OCI-LY1 (cell line): ENCODE measurements around the gene VDR.

Experiments used
- H2AFZ ChIP-seq: fragments of 200-600 bp; sonication (generic), shearing (Covaris generic); 2 replicates; pipeline ENCODE4 v1.6.0; 2014; ENCODE audit warnings: antibody characterized with exemption, mild to moderate bottlenecking, low read length
- H3F3A ChIP-seq: fragments of 200-600 bp; sonication (generic), shearing (Covaris generic); 2 replicates; pipeline ENCODE4 v1.6.0; 2014; ENCODE audit warnings: mild to moderate bottlenecking, antibody characterized with exemption, low read length, moderate library complexity; ENCODE audit not compliant: insufficient read depth
- H3K27ac ChIP-seq: fragments of 200-600 bp; sonication (generic); 2 replicates; pipeline ENCODE4 v1.5.1; 2014; ENCODE audit warnings: low read length, mixed run types, mild to moderate bottlenecking, low read depth; ENCODE audit not compliant: poor library complexity, severe bottlenecking
- H3K27me3 ChIP-seq: fragments of 200-600 bp; sonication (generic); 2 replicates; pipeline ENCODE4 v1.6.0; 2014; ENCODE audit warnings: antibody characterized with exemption, mild to moderate bottlenecking, low read length, moderate library complexity; ENCODE audit not compliant: insufficient read depth
- H3K36me3 ChIP-seq: fragments of 200-600 bp; sonication (generic); 2 replicates; pipeline ENCODE4 v1.6.1; 2014; ENCODE audit warnings: mild to moderate bottlenecking, antibody characterized with exemption, low read length, moderate library complexity, mixed read lengths; ENCODE audit not compliant: insufficient read depth
- H3K4me1 ChIP-seq: fragments of 200-600 bp; sonication (generic); 2 replicates; pipeline ENCODE4 v1.5.1; 2014; ENCODE audit warnings: mild to moderate bottlenecking, low read length, moderate library complexity; ENCODE audit not compliant: insufficient read depth, severe bottlenecking
- H3K4me2 ChIP-seq: fragments of 200-600 bp; sonication (generic), shearing (Covaris generic); 2 replicates; pipeline ENCODE4 v1.6.1; 2014; ENCODE audit warnings: low read length
- H3K4me3 ChIP-seq: fragments of 200-600 bp; sonication (generic); 2 replicates; pipeline ENCODE4 v1.5.1; 2014; ENCODE audit warnings: low read length, low read depth, mild to moderate bottlenecking, mixed read lengths; ENCODE audit not compliant: poor library complexity, severe bottlenecking
- H3K79me2 ChIP-seq: fragments of 200-600 bp; shearing (Covaris generic); 2 replicates; pipeline ENCODE4 v1.6.1; 2016; ENCODE audit warnings: mixed run types, low read length, mixed read lengths; ENCODE audit not compliant: insufficient read depth
- H3K9ac ChIP-seq: fragments of 200-600 bp; sonication (generic), shearing (Covaris generic); 2 replicates; pipeline ENCODE4 v1.6.1; 2014; ENCODE audit warnings: mild to moderate bottlenecking, low read length, mixed read lengths
- H3K9me2 ChIP-seq: fragments of 200-600 bp; sonication (generic), shearing (Covaris generic); 2 replicates; pipeline ENCODE4 v1.6.1; 2014; ENCODE audit warnings: low read depth, mild to moderate bottlenecking, low read length, mixed read lengths
- H3K9me3 ChIP-seq: fragments of 200-600 bp; shearing (Covaris generic); 2 replicates; pipeline ENCODE4 v1.6.1; 2014; ENCODE audit warnings: low read length, mixed read lengths
- H4K20me1 ChIP-seq: fragments of 200-600 bp; sonication (generic), shearing (Covaris generic); 2 replicates; pipeline ENCODE4 v1.6.0; 2016; ENCODE audit warnings: mild to moderate bottlenecking, low read length; ENCODE audit not compliant: insufficient read depth
- CTCF ChIP-seq: fragments of 200-600 bp; sonication (generic), shearing (Covaris generic); IDR thresholded peaks from 2 replicates; pipeline ENCODE4 v1.5.1; 2017; ENCODE audit warnings: mild to moderate bottlenecking, antibody characterized with exemption, low read length, moderate library complexity, mixed read lengths
- EZH2 ChIP-seq: fragments of 200-600 bp; sonication (generic), shearing (Covaris generic); IDR thresholded peaks from 2 replicates; pipeline ENCODE4 v1.8.0; 2017; ENCODE audit warnings: borderline replicate concordance, mixed run types, mild to moderate bottlenecking, antibody characterized with exemption, low read length, moderate library complexity, mixed read lengths

VDR gene

GRCh38 chr12:47900131-47901062 lies 4.4 kb downstream of the VDR start:
- no peak overlapping the region for H3K27ac ChIP-seq
- H4K20me1 ChIP-seq: no peaks in the 10 kb centered on the region
- no peaks in the 10 kb centered on the region for H3K36me3 ChIP-seq
- no peaks in the 10 kb centered on the region for H3K9me3 ChIP-seq
- peaks cover 18% of the 10 kb centered on the region for H3K4me1 ChIP-seq
- H2AFZ ChIP-seq: no peak overlapping the region
- 0 out of 2 replicates have a peak, but pooled peaks cover 8% of the 10 kb centered on the region for H3K27me3 ChIP-seq
- no peaks in the 10 kb centered on the region for H3F3A ChIP-seq
- H3K9me2 ChIP-seq: no peaks in the 10 kb centered on the region
- no peak overlapping the region for H3K4me2 ChIP-seq
- no peak overlapping the region for H3K9ac ChIP-seq
- no peaks in the 10 kb centered on the region for H3K79me2 ChIP-seq
- no peak overlapping the region for H3K4me3 ChIP-seq
- peak; percentile 39 for TF ChIP-seq CTCF
- TF ChIP-seq EZH2: no peak

- TF ChIP-seq CTCF (no peak), EZH2 (no peak)
- Histone ChIP-seq H3K27ac (no peak overlapping the region), H3K36me3 (no peaks in the 10 kb centered on the region), H3K9me2 (no peaks in the 10 kb centered on the region), H3K4me1 (peaks cover 11% of the 10 kb centered on the region), H3K9ac (no peak overlapping the region), H3K79me2 (no peaks in the 10 kb centered on the region), H3F3A (no peaks in the 10 kb centered on the region), H3K4me2 (no peak overlapping the region), H3K4me3 (no peak overlapping the region), H3K9me3 (no peaks in the 10 kb centered on the region), H2AFZ (no peak overlapping the region), H4K20me1 (no peaks in the 10 kb centered on the region), H3K27me3 (0 out of 2 replicates have a peak, but pooled peaks cover 8% of the 10 kb centered on the region)
These were observed 5.3 kb downstream of the VDR start for GRCh38 chr12:47899466-47899865.

GRCh38 chr12:47896633-47897032 lies 8.2 kb downstream of the VDR start:
- 0 out of 2 replicates have a peak, but pooled peaks cover 8% of the 10 kb centered on the region for H3K27me3 ChIP-seq
- H4K20me1 ChIP-seq: no peaks in the 10 kb centered on the region
- no peaks in the 10 kb centered on the region for H3F3A ChIP-seq
- no peak overlapping the region for H3K4me3 ChIP-seq
- TF ChIP-seq EZH2 (no peak), CTCF (no peak)
- no peak overlapping the region for H3K9ac ChIP-seq
- H2AFZ ChIP-seq: no peak overlapping the region
- no peaks in the 10 kb centered on the region for H3K36me3 ChIP-seq
- no peaks in the 10 kb centered on the region for H3K9me3 ChIP-seq
- no peak overlapping the region for H3K4me2 ChIP-seq
- no peaks in the 10 kb centered on the region for H3K9me2 ChIP-seq
- H3K4me1 ChIP-seq: no peaks in the 10 kb centered on the region
- no peaks in the 10 kb centered on the region for H3K79me2 ChIP-seq
- H3K27ac ChIP-seq: no peak overlapping the region
